H1 (cell line): ENCODE measurements around the gene CDHR5. TPM values are rescaled to one million over a fixed set of nuclear protein-coding genes. Genes with fewer than 3 reads are reported as not detected.

Source experiments
- ATF2 ChIP-seq: IDR thresholded peaks from 2 replicates; pipeline ENCODE4 v1.6.1; 2012; ENCODE audit warnings: low read length, inconsistent platforms
- BACH1 ChIP-seq: IDR thresholded peaks from 2 replicates; pipeline ENCODE4 v1.6.1; 2012; ENCODE audit warnings: low read length, improper control_type of control experiment
- CBX5 ChIP-seq: fragments of 300-800, 300-1000 bp; sonication (generic); IDR thresholded peaks from 2 replicates; pipeline ENCODE4 v1.7.1; 2016; ENCODE audit warnings: antibody characterized with exemption, low read length, low read depth
- CBX8 ChIP-seq: fragments of 300-800, 300-1000 bp; sonication (generic); IDR thresholded peaks from 2 replicates; pipeline ENCODE4 v1.7.1; 2016; ENCODE audit warnings: low read depth, low read length, borderline replicate concordance
- CHD1 ChIP-seq: IDR thresholded peaks from 2 replicates; pipeline ENCODE4 v1.6.1; 2012; ENCODE audit warnings: low read depth, low read length, improper control_type of control experiment
- CTCF ChIP-seq, 3 experiments: IDR thresholded peaks; 1 replicate in 2 of 3; 2 replicates in 1 of 3; pipeline versions ENCODE4 v1.5.1 to v1.6.1; 2011; ENCODE audit warnings: low read length in 3 of 3, mild to moderate bottlenecking in 3 of 3, inconsistent platforms in 2 of 3, low read depth in 1 of 3, moderate library complexity in 1 of 3; ENCODE audit not compliant: insufficient read depth in 1 of 3; ENCODE audit errors: control extremely low read depth in 1 of 3
- NANOG ChIP-seq: IDR thresholded peaks from 2 replicates; pipeline ENCODE4 v1.6.1; 2011; ENCODE audit warnings: low read length, low read depth, mild to moderate bottlenecking, inconsistent platforms; ENCODE audit not compliant: insufficient read depth, poor library complexity, severe bottlenecking
- RBBP5 ChIP-seq: IDR thresholded peaks from 2 replicates; pipeline ENCODE4 v1.7.1; 2012; ENCODE audit warnings: low read depth, mild to moderate bottlenecking, inconsistent platforms, low read length, moderate library complexity, borderline replicate concordance
- RNF2 ChIP-seq: fragments of 200-900, 300-1000 bp; sonication (generic); IDR thresholded peaks from 2 replicates; pipeline ENCODE4 v1.7.1; 2016; ENCODE audit warnings: borderline replicate concordance, low read depth, mild to moderate bottlenecking, antibody characterized with exemption, low read length; ENCODE audit not compliant: poor library complexity, severe bottlenecking; ENCODE audit errors: missing control alignments
- SP1 ChIP-seq: IDR thresholded peaks from 2 replicates; pipeline ENCODE4 v1.6.1; 2011; ENCODE audit warnings: low read depth, low read length
- SP2 ChIP-seq: IDR thresholded peaks from 2 replicates; pipeline ENCODE4 v1.6.1; 2012; ENCODE audit warnings: mild to moderate bottlenecking, low read length, inconsistent platforms
- SRF ChIP-seq: IDR thresholded peaks from 2 replicates; pipeline ENCODE4 v1.6.1; 2011; ENCODE audit warnings: mild to moderate bottlenecking, low read depth, low read length, moderate library complexity
- polyA plus RNA-seq, 7 experiments: library from polyadenylated mRNA; depleted of rRNA in 3 of 7; stranded (reverse) in 5 of 7; unstranded in 2 of 7; fragments of >200 nt in 5 of 7; fragments of 200-250 nt in 2 of 7; gene quantifications; 1 replicate in 5 of 7; 2 replicates in 1 of 7; 4 replicates in 1 of 7; pipeline versions ENCODE4 v1.2.1 to v1.2.3, GENCODE V29; 2011 to 2013; ENCODE audit warnings: missing spikeins in 2 of 7, mixed read lengths in 2 of 7
- total RNA-seq: library from RNA; stranded (reverse); fragmentation: NEBNext Ultra II Directional; extraction: Animal tissue kit (Norgen Biotek cat#: 25700); gene quantifications from 2 replicates; pipeline ENCODE4 v1.2.1, GENCODE V29; 2021

Gene CDHR5
- total and polyA plus RNA-seq, 2 of the 8 experiments (the other 6 are each of a cell fraction or from before 2014, with no cell fraction given): not detected

GRCh38 chr11:612201-612960 lies 12.4 kb downstream of the CDHR5 start (continued):
- TF ChIP-seq CHD1 (no peak), RBBP5 (no peak), SRF (no peak), CTCF (IDR thresholded peaks at IDR 0.05; ENCODE audit: control extremely low read depth in 1 of 3, insufficient read depth in 1 of 3, low read depth in 1 of 3, low read length in 3 of 3) (peak in 2 of 3 experiments; percentile 38 to 49; a peak in 3 of 4 replicates), SP1 (no peak), CBX5 (no peak), NANOG (no peak), ATF2 (no peak), BACH1 (no peak), SP2 (no peak), RNF2 (no peak), CBX8 (no peak)
